HG03108 (cell line): ENCODE data around the gene ADARB1.
A peak's percentile ranks its signal among the peaks of the same experiment; 100 is the strongest.
"Not testable (repeated sequence)": the region's sequence is repeated elsewhere in the genome, so short reads cannot be mapped to it uniquely, and the experiment has no call there.

ENCODE experiments used
- ATAC-seq: cut with Tn5 transposase; IDR thresholded peaks from one replicate; pipeline ENCODE4 v1.9.1; 2021; ENCODE audit warnings: moderate library complexity; ENCODE audit not compliant: unreplicated experiment

Gene ADARB1, protein sequence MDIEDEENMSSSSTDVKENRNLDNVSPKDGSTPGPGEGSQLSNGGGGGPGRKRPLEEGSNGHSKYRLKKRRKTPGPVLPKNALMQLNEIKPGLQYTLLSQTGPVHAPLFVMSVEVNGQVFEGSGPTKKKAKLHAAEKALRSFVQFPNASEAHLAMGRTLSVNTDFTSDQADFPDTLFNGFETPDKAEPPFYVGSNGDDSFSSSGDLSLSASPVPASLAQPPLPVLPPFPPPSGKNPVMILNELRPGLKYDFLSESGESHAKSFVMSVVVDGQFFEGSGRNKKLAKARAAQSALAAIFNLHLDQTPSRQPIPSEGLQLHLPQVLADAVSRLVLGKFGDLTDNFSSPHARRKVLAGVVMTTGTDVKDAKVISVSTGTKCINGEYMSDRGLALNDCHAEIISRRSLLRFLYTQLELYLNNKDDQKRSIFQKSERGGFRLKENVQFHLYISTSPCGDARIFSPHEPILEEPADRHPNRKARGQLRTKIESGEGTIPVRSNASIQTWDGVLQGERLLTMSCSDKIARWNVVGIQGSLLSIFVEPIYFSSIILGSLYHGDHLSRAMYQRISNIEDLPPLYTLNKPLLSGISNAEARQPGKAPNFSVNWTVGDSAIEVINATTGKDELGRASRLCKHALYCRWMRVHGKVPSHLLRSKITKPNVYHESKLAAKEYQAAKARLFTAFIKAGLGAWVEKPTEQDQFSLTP

DNA sequence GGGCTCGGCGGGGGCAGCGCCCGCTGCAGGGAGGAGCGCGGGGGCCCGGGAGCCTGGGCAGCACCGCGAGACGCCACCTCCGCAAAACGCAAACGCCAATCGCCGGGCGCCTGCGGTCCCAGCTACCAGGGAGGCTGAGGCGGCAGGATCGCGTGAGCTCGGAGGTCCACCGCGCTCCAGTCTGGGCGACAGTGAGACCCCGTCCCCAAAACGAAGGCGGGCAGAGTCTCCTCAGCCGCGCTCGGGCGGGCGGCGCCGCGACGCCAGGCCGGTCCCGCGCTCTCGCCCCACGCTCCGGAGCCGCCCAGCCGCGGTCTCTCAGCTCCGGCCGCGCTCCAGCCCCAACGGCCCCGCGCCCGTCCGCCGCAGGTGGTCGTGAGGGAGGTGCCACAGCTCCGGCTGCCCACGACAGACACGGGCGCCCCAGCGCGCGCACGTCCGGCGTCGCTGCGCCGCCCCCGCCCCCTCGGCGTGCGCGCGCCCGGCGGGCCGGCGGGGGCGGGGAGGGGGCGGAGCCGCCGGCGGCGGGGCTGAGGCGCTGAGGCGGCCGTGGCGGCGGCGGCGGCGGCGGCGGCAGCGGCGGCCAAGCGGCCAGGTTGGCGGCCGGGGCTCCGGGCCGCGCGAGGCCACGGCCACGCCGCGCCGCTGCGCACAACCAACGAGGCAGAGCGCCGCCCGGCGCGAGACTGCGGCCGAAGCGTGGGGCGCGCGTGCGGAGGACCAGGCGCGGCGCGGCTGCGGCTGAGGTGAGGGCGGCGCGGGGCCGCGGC lies at the start of gene ADARB1:
Gene ADARB1, plus strand, starts transcription at position 533 of the 770 bp plus-strand sequence. CDS start 97,077 bp downstream, outside the sequence.
- peak; percentile 51 for ATAC-seq

DNA sequence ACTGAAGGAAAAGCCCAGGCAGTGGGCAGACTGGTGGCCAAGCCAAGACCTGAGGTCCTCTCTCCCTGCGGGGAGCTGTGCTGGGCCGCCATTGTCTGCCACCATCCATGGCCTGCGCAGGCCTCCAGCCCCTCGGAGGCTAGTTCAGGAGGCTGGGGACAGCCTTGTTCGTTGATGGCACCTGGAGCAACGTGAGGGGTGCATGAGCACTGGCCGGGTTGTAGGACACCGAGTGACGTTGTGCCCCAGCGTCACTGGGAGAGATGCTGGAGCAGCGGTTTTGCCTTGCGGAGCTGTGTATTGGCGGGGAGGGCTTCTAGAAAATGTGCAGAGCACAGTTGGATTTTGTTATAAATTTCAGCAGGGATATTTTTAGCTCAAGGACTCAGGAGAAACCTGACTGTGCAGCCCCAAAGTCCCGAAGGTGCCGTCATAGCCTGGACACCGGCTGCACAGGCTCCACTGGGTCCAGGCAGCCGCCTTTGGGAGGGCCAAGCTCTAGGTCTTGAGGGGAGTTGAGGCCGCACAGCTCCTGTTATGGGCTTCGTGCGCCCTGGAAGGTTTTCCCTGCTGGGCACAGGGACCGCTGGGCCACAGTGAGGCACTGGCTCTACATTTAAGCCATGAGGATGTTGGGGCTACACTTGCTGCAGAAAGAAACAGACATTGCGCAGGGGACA lies 48.2 kb upstream of the ADARB1 start:
- no peak for ATAC-seq

DNA sequence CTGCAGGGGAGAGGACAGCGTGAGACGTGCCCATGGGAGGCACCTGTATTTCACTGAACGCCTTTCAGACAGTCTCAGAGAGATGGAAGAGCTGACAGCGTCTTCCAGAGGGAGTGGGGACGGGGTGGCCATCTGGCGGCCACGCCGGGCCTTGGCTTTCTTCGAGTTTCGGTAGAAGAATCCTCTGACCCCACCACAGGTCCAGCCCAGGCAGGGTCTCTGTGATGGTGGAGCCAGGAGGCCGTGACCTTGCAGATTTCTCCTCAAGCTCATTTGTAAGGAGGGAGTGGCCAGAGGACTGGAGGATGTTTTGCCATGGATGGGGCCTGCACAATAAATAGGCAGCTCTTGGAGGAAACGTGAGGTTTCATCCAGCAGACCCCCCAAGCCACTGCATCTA lies 47.6 kb upstream of the ADARB1 start:
- no peak for ATAC-seq

GRCh38 chr21:45027241-45028196 lies 46.9 kb upstream of the ADARB1 start:
- no peak for ATAC-seq

- not testable (repeated sequence) for ATAC-seq
These were observed 45.7 kb upstream of the ADARB1 start for GRCh38 chr21:45028645-45029044.

- no peak for ATAC-seq
These were observed 45.0 kb upstream of the ADARB1 start for GRCh38 chr21:45029298-45029947.

GRCh38 chr21:45029948-45030681 lies 44.3 kb upstream of the ADARB1 start:
- no peak for ATAC-seq

GRCh38 chr21:45030682-45031570 lies 43.5 kb upstream of the ADARB1 start:
- ATAC-seq, result no peak

DNA sequence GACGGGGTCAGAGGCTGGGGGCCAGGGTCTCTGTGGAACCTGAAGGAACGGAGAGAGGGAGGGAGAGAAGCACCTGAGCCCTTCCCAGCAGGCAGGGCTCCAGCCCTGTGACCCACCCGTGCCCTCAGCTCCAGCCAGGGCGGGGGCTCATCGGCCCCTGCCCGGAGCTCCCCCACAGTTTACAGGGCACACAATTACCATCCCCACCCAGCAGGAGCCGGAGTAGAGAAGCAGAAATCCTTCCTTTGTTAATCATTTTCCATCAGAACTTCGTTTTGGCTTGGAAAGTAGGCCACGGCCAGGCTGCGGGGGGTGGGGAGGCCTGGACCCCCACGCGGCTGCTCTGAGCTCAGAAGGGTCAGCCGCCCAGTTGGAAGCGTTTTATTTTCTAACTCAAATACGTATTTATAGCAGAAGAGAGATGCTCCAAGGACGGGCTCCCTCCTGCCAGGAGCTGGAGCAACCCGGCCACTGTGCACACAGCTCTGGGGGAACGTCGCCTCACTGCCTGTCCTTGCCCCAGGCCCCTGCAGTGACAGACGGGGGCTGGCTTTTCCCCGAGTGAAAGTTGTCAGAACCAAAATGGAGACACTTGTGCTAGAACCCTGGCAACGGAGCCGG lies 42.7 kb upstream of the ADARB1 start:
- no peak for ATAC-seq

DNA sequence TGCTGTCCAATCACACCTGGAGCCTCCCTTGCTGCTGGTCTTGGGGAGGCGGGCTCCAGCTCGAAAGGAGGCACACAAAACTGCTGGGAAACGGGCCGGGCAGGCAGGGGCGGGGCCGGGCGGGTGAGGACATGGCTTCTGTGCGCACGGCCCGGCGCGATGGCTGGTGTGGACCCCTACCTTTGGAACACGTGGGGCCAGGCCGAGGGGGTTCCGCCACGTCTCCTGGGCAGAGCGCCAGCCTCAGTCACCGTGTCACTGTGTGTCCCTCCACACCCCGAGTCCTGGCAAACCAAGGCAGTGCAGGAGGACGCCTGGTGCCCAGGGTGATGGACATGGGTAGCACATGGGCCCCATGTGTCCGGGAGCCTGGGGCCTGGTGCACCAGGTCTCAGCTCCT lies 42.0 kb upstream of the ADARB1 start:
- no peak for ATAC-seq

DNA sequence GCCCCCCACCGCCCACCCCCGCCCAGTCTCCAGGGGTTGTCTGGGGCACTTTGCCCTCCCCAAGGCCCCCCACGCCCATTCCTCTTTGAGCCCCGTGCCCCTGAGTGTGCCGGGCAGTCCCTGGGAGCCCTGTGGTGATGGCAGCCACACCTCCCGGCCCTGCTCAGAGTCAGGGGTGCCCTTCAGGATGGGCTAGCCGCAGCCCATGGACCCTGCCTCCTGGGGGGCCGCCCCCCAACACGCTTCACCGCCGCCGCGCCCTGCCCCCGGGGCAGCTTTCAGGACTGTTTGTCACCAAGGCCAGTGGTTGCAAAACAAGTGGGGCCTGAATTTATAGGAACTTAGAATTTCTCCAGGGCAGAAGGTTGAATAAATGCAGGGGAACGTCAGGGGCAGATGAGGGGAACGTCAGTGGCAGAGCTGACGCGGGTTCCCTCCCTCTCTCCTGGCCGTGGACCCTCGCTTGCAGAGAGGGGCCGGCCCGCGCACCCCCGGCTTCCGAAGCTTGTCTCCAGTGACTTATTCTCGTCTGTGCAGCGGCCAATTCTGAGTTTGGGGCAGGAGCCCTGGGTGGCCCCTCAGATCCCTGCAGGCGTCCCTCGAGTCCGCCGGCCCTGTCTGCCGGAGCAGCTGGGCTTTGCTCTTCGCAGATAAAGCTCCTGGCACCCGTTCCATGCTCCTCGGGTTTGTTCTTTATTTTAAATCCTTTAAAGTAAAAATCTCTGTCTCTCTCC lies 41.2 kb upstream of the ADARB1 start:
- no peak for ATAC-seq

DNA sequence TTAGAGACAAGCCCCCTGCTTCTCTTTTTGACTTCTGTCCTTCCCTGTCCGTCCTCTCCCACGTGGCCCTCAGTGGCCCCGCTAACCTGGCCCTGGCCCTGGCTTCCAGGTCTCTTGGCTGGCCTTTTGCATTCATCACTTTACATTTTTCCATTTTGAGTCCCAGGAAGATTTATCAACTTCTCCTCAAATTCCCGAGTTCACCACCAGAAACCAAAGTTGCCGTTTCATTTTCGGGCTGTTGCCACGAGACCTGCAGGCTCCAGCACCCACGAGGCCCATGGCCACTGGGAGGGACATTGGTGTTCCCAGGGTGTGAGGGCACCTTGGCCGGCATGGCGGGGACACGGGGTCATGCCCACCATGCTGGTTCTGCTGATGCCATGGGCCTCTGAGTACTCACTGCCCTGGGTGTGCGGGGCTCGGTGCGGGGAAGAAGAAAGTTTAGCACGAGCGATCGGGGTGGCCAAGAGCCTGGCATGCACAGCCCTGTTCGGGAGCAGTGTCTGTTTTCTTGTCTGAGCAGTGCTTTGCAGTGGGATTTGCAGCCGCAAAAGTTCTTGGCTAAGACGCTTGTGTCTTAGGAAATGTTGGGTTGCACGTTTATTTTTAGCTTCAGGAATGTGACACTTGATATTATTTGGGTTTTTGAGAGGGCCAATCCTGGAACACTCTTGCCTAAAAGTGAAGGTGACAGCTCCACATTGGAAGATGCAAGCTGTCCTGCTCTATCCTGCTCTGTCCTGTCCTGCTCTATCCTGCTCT lies 40.4 kb upstream of the ADARB1 start:
- ATAC-seq, result no peak

- ATAC-seq, result no peak
These were observed 39.6 kb upstream of the ADARB1 start for GRCh38 chr21:45034556-45035476.

DNA sequence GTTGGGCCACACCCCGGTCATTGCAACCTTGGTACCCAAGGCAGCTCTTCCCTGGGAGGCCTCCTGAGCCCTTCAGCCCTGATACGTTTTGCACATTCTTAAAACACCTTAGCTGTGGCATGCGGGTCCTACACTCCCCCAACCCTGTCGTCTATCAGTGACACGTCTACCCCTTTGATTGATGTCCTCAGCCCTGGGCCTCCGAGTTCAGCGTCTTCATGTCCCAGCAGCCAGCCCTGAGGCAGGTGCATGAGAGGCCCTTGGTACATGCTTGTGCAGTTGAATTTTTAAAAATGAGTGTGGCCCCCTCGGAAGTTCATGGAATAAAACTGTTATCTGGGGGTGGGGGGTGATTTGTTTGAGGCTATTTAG lies 38.9 kb upstream of the ADARB1 start:
- ATAC-seq, result no peak

DNA sequence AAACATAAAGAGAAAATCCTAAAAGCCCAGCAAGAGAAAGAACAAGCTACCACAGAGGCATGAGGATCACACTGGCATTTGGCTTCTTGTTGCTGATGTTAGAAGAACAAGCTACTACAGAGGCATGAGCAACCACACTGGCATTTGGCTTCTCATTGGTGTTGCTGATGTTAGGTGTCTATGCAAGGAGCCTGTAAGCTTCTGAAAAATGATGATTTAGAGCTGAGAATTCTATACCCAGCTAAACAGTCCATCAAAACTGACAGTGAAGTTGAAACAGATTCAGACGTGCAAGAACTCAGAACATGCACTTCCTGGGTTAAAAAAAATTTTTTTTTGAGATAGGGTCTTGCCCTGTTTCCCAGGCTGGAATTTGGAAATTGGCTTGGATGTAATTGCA lies 37.8 kb upstream of the ADARB1 start:
- no peak for ATAC-seq
